A673 (cell line): Measurements from ENCODE around the gene OR51B4. TPM values are rescaled to one million over a fixed set of nuclear protein-coding genes. Genes with fewer than 3 reads are reported as not detected.

ENCODE experiments used
- BruUV-seq: library from RNA; stranded (reverse); fragments of 400-500 nt; replicated peaks from 2 replicates; lab custom pipeline; 2021; lab: Mats Ljungman, UMichigan
- CTCF ChIA-PET: fragments of 300-600 bp; sonication (Branson Sonifier 250); formaldehyde crosslinking; loops from one replicate; lab custom pipeline; 2022; ENCODE audit warnings: antibody characterized with exemption; lab: Charles Lee
- POLR2A ChIA-PET: fragments of 300-600 bp; sonication (Branson Sonifier 250); formaldehyde crosslinking; loops from one replicate; lab custom pipeline; 2022; ENCODE audit warnings: antibody characterized with exemption; ENCODE audit not compliant: low non-redundant PET; lab: Charles Lee
- DNase-seq: peaks from one replicate; pipeline ENCODE4 v3.0.0-alpha.2; 2015; ENCODE audit warnings: low spot score
- H3K27ac ChIP-seq: fragments of 200-600 bp; sonication (generic); 2 replicates; pipeline ENCODE4 v1.5.1; 2016; ENCODE audit warnings: mixed run types, low read depth, mild to moderate bottlenecking, mixed read lengths, antibody characterized with exemption, low read length; ENCODE audit not compliant: poor library complexity, severe bottlenecking
- H3K27me3 ChIP-seq: fragments of 200-600 bp; sonication (generic); replicated peaks from 2 replicates; pipeline ENCODE4 v1.6.1; 2017; ENCODE audit warnings: mixed run types, low read depth, mild to moderate bottlenecking, mixed read lengths, antibody characterized with exemption, low read length; ENCODE audit not compliant: insufficient read depth, poor library complexity
- H3K36me3 ChIP-seq: fragments of 200-600 bp; sonication (generic); 2 replicates; pipeline ENCODE4 v1.6.1; 2016; ENCODE audit warnings: mixed run types, mild to moderate bottlenecking, mixed read lengths, antibody characterized with exemption, low read length; ENCODE audit not compliant: insufficient read depth, poor library complexity, severe bottlenecking
- H3K4me1 ChIP-seq: fragments of 200-600 bp; sonication (generic); 2 replicates; pipeline ENCODE4 v1.6.1; 2017; ENCODE audit warnings: mixed run types, mild to moderate bottlenecking, mixed read lengths, antibody characterized with exemption, low read length; ENCODE audit not compliant: insufficient read depth, poor library complexity, severe bottlenecking
- H3K4me3 ChIP-seq: fragments of 200-600 bp; sonication (generic); 2 replicates; pipeline ENCODE4 v1.5.1; 2016; ENCODE audit warnings: low read depth, mixed run types, mild to moderate bottlenecking, mixed read lengths, low read length; ENCODE audit not compliant: poor library complexity, severe bottlenecking
- H3K9me3 ChIP-seq: fragments of 200-600 bp; sonication (generic); 2 replicates; pipeline ENCODE4 v1.6.1; 2016; ENCODE audit warnings: mixed run types, low read depth, mild to moderate bottlenecking, mixed read lengths, antibody characterized with exemption, low read length; ENCODE audit not compliant: poor library complexity, severe bottlenecking
- CTCF ChIP-seq: fragments of 300-800, 200-600 bp; sonication (generic); conservative IDR thresholded peaks from 2 replicates; pipeline ENCODE4 v1.5.1; 2017; ENCODE audit warnings: low read depth, mild to moderate bottlenecking, antibody characterized with exemption, low read length, moderate library complexity, mixed read lengths
- EZH2 ChIP-seq: fragments of 200-600 bp; sonication (generic); IDR thresholded peaks from 2 replicates; pipeline ENCODE4 v1.6.1; 2017; ENCODE audit warnings: borderline replicate concordance, low read depth, mild to moderate bottlenecking, mixed read lengths, antibody characterized with exemption, low read length; ENCODE audit not compliant: poor library complexity, severe bottlenecking
- intact Hi-C: fragments of 100-400 bp; cut with micrococcal nuclease; formaldehyde crosslinking; loops from one replicate; pipeline ENCODE4 v1.10.0; 2022; ENCODE audit not compliant: unreplicated experiment
- total RNA-seq: library from RNA; stranded (reverse); gene quantifications from 2 replicates; pipeline ENCODE4 v1.2.3, GENCODE V29; 2021

OR51B4 gene
- total RNA-seq, 1 experiment from 2014 or later: not detected

- no TSS peak for BruUV-seq
- POLR2A ChIA-PET: no interaction called here
- intact Hi-C loops: no loop called here
- H3K9me3 ChIP-seq: no peaks in the 10 kb centered on the region
- no peaks in the 10 kb centered on the region for H3K4me1 ChIP-seq
- H3K36me3 ChIP-seq: no peaks in the 10 kb centered on the region
- TF ChIP-seq CTCF (no peak), EZH2 (no peak)
- no peak overlapping the region for H3K4me3 ChIP-seq
- no peak for DNase-seq
- CTCF ChIA-PET: no interaction called here
- H3K27ac ChIP-seq: no peak overlapping the region
- no peaks in the 10 kb centered on the region for H3K27me3 ChIP-seq
Measured at GRCh38 chr11:5267033-5267563, 34.6 kb downstream of the OR51B4 start.

GRCh38 chr11:5266609-5267008, 35.1 kb downstream of the OR51B4 start:
- Histone ChIP-seq H3K4me1 (no peaks in the 10 kb centered on the region), H3K9me3 (no peaks in the 10 kb centered on the region), H3K27ac (no peak overlapping the region), H3K36me3 (no peaks in the 10 kb centered on the region), H3K27me3 (no peaks in the 10 kb centered on the region), H3K4me3 (no peak overlapping the region)
- TF ChIP-seq EZH2: no peak
- no peak for TF ChIP-seq CTCF
- intact Hi-C loops: no loop called here
- no peak for DNase-seq
- BruUV-seq: no TSS peak
- ChIA-PET CTCF (no interaction called here), POLR2A (no interaction called here)

GRCh38 chr11:5265832-5266231, 35.9 kb downstream of the OR51B4 start:
- TF ChIP-seq EZH2: no peak
- no peak for TF ChIP-seq CTCF
- CTCF ChIA-PET: no interaction called here
- intact Hi-C loops: no loop called here
- no peak overlapping the region for H3K4me3 ChIP-seq
- POLR2A ChIA-PET: no interaction called here
- no TSS peak for BruUV-seq
- no peak overlapping the region for H3K27ac ChIP-seq
- no peaks in the 10 kb centered on the region for H3K27me3 ChIP-seq
- H3K36me3 ChIP-seq: no peaks in the 10 kb centered on the region
- no peaks in the 10 kb centered on the region for H3K4me1 ChIP-seq
- DNase-seq: no peak
- H3K9me3 ChIP-seq: no peaks in the 10 kb centered on the region
